ENCODE data around the gene CNGA4.

DNA sequence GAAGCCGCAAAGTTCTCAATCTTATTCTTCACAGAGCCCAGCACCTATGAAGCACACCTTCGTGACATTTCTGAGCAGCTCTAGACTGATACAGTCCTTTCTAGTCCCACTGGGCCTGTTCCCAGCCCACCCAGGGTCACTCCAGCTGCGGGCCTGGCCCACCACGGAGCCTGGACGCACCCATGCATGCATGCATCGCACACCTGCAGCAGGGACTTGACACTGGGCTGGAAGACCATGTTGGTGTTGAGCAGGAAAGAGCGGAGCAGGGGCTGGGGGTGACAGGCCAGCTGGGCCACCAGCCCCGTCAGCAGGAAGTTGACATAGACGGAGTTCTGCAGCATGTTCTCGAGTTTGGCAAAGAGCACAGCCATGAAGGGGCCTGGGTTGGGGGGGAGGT, 24.4 kb upstream of the CNGA4 start:
- TF ChIP-seq CTCF (IDR thresholded peaks at IDR 0.05) (no peak), POLR2A (IDR thresholded peaks at IDR 0.05) (no peak)
